ENCODE data around the gene HPS6. TPM values are rescaled to one million over a fixed set of nuclear protein-coding genes. Genes with fewer than 3 reads are reported as not detected.
A peak's percentile ranks its signal among the peaks of the same experiment; 100 is the strongest.

The HPS6 gene
- total and polyA plus RNA-seq, 9 of the 15 experiments (the other 6 are each of a cell fraction or from before 2014, with no cell fraction given) = 0.45 to 14.0 (median 4.5) TPM

DNA sequence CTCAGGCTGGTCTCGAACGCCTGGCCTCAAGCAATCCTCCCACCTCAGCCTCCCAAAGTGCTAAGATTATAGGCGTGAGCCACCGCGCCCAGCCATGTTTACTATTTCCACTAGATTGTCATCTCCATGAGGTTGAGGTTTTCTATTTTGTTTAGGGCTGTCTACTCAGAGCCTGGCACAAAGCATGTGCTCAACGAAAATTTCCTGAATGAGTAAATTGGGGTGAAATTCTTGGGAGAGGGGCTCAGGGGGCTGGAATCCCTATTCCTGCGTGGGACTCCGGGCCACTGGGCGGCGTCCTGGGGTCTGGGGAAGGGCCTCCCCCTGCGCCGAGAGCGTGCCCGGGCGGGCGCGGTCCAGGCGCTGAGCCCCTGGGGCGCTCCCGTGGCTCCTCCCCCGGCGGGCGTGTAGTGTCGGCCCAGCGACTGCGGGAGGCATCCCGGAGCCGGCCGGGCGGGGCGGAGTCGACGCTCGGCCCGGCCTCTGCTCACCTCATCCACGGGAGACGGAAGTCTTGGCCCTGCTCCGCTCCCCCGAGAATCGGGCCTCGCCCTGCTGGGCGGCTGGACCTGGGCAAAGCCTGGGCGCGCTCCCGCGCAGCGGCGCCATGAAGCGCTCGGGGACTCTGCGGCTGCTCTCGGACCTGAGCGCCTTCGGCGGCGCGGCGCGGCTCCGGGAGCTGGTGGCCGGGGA is at the start of gene HPS6 (continued):
- peak; percentile 70 for TF ChIP-seq POLR2A (conservative IDR thresholded peaks at IDR 0.05)
- TF ChIP-seq MAZ (CRISPR knock-in tag; conservative IDR thresholded peaks at IDR 0.05 in 1 of 2, IDR thresholded peaks at IDR 0.05 in 1 of 2) = peak; percentile 50 to 74; a peak in 3 of 4 replicates
- peak; percentile 90 for TF ChIP-seq RBBP5 (IDR thresholded peaks at IDR 0.05; ENCODE audit: borderline replicate concordance, insufficient read depth, low read length, poor library complexity, severe bottlenecking)
- TF ChIP-seq NCOR1 (IDR thresholded peaks at IDR 0.05) = no peak
- no peak for TF ChIP-seq MEF2A (IDR thresholded peaks at IDR 0.05; ENCODE audit: control insufficient read depth, low read depth, low read length)
- no peak for TF ChIP-seq EZH2 (IDR thresholded peaks at IDR 0.05; ENCODE audit: borderline replicate concordance, low read depth, low read length)
- TF ChIP-seq NCOA6 (IDR thresholded peaks at IDR 0.05) = no peak
- TF ChIP-seq MYC (IDR thresholded peaks at IDR 0.05; ENCODE audit: low read depth, low read length) = peak; percentile 73; the same call in 1 of the 2 replicates
- no peak for TF ChIP-seq MYC (CRISPR knock-in tag; IDR thresholded peaks at IDR 0.05; ENCODE audit: borderline replicate concordance, low read depth)
- peak; percentile 63; the same call in 1 of the 2 replicates for TF ChIP-seq DPF2 (IDR thresholded peaks at IDR 0.05)
- no peak for TF ChIP-seq ZNF584 (CRISPR knock-in tag; IDR thresholded peaks at IDR 0.05; ENCODE audit: low read depth)
- peak; percentile 92 for TF ChIP-seq ZFX (CRISPR knock-in tag; IDR thresholded peaks at IDR 0.05)
- no peak for TF ChIP-seq POLR2H (tag; IDR thresholded peaks at IDR 0.05; ENCODE audit: low read depth)
- peak; percentile 59 for TF ChIP-seq HCFC1 (IDR thresholded peaks at IDR 0.05; ENCODE audit: low read depth, low read length)
- peak; percentile 85; the same call in 1 of the 2 replicates for TF ChIP-seq PHF8 (IDR thresholded peaks at IDR 0.05; ENCODE audit: borderline replicate concordance, low read length)
- no peak for TF ChIP-seq SNIP1 (IDR thresholded peaks at IDR 0.05; ENCODE audit: low read depth)
- TF ChIP-seq GTF2E2 (tag; IDR thresholded peaks at IDR 0.05) = no peak

All from K562 (cell line).